T-helper 2 cell treated with Interferon-gamma antibody and Interleukin-4, amounts not matched to agents 100 ng/mL and 5 ng/mL, for 36 hours (primary cell): ENCODE measurements around the gene C12orf56. TPM values are rescaled to one million over a fixed set of nuclear protein-coding genes. Genes with fewer than 3 reads are reported as not detected.

Source experiments
- intact Hi-C: fragments of 100-400 bp; cut with micrococcal nuclease; formaldehyde crosslinking; loops from one replicate; pipeline ENCODE4 v1.15.1; 2023
- total RNA-seq: library from RNA; stranded (reverse); gene quantifications from 2 replicates; pipeline ENCODE4 v1.2.3, GENCODE V29; 2022

C12orf56 gene, protein sequence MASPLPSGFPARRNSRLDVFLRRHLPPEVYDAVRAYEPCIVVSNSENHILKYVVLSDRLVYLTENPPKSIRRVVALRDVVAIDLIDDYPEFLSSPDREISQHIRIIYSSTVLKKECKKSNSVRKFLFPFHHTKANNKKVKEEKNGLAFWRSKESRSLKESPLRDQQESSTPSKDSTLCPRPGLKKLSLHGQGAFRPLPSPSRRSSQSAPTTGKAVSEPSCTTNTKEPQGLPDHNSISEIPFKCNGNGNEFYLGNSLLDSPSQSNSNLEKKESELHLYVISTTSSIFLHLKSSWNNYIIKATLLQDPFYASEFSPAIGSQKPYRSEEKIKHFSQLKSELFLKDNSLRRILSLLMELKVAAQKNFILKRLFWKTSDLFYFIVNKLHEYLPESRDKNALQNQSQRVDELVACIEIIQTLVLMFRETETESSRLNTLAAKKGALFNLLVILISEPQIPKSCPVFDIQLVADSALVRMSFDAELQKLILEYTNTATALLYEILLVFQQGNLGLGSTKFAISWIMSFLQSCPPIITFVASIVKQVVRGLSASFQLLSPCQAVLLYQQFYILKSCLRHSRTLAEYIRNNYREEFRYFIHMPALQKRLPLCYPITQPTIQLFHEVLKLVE
- total RNA-seq, result 0.16 and 0.34 TPM in 2 replicates

DNA sequence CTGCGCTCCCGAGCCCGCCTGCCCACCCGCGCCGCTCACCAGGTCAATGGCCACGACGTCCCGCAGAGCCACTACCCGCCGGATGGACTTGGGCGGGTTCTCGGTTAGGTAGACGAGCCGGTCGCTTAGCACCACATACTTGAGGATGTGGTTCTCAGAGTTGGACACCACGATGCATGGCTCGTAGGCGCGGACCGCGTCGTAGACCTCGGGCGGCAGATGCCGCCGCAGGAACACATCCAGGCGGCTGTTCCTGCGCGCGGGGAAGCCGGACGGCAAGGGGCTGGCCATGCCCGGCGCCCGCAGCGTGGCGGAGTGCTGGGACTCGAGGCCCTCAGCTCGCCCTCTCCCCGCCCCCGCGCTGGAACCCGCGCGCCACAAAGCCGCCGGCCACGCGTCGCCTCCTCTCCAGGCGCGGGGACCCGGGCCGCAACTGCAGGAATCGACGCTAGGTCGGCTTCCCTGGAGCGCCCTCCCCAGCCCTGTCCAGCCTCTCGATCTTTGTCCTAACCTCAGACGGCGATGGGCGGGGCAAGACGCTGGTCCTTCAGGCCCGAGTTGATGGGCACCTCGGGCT is at the start of gene C12orf56:
Gene C12orf56 (minus strand): TSS at position 484 of the 577 bp plus-strand sequence. CDS start 193 bp downstream, at position 291.
- intact Hi-C loops, result loop anchor here (10.0 kb wide), 1 partner anchor 546 kb away; the partner anchor contains the start of gene SRGAP1

DNA sequence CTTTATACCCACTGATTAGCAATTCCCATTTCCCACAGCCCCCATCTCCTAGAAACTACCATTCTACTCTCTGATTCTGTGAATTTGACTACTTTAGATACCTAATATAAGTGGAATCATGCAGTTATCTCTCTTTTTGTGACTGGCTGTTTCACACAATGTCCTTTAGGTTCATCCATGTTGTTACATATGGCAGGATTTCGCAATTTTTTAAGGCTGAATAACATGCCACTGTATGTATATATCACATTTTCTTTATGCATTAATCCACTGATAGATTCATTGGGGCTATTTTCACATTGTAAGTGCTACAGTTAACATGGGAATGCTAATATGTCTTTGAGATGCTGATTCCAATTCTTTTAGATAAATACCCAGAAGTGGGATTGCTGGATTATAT is 49.5 kb upstream of the C12orf56 start:
- intact Hi-C loops, result no loop called here

DNA sequence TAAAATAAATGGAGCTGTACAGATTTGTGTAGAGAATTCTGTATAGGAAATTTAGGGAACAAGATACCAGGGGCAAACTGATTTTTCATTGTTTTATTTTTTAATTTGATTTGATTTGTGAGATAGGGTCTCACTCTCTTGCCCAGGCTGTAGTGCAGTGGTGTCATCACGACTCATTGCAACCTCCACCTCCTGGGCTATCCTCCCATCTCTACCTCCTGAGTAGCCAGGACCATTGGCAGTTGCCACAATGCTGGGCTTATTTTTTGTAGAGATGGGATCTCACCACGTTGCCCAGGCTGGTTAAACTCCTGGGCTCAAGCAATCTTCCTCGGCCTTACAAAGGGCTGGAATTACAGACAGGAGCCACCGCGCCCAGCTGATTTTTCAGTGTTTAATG is 43.4 kb upstream of the C12orf56 start:
- intact Hi-C loops, result no loop called here

DNA sequence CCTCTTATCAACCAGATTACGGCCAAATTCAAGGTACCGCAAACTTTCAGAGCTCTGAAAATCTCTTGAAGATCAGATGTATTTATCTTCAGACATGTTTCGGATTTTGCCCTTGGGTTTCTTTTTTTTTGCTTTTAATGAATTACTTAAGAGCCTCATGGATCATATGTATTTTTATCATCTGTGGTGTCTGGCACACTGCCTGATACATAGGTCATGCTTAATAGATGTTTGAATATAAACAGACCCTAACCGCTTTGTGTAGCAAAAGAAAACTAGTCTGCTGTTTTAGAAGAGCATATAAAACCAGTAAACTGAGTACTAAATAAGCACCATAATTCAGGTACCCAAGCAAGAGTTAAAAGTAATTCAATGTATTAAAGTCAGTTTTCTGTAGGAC is 41.2 kb upstream of the C12orf56 start:
- intact Hi-C loops, result no loop called here

DNA sequence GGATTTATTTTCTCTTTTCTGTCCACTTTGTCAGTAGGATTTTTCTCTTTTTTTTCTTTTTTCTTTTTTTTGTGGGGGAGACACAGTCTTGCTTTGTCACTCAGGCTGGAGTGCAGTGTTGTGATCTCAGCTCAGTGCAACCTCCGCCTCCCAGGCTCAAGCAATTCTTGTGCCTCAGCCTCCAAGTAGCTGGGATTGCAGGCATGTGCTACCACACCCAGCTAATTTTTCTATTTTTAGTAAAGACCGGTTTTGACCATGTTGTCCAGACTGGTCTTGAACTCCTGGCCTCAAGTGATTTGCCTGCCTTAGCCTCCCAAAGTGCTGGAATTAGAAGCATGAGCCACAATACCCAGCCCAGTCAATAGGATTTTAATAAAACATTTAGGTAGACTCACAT is 40.3 kb upstream of the C12orf56 start:
- intact Hi-C loops, result no loop called here

DNA sequence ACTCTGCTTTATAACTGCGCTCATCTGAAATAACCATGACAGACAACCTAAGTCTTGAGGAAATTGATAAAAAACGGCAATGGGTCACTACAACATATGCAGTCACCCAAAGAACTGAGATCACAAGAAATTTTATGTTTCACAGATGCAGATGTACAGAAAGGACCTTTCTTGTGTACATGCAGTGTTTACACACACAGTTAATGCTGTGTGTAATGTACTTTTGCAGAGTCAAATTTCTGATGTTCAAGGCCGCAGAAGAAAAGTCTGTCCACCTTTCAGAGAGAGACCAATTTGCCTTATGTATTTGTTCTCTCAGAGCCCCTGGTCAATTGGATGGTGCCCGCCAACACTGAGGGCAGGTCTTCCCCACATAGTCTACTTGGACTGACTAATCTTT is 38.4 kb upstream of the C12orf56 start:
- intact Hi-C loops, result no loop called here

DNA sequence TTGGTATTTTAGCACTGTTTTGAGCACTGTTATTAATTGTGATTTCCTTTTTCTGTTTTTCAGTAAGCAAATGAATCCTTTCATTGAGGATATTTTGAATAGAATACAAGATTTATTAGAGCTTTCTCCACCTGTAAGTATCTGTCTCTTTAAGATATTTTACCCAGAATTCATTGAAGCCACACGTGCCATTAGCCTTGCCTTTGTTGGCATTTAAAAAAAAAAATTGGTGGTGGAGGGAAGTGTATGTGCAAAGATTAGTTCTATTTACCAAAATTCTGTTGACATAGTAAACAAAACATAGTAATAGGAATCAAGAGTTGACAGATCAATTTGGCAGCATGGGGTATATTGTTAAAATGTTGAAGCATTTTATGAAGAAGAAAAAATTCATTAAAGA is 37.4 kb upstream of the C12orf56 start:
- intact Hi-C loops, result no loop called here

DNA sequence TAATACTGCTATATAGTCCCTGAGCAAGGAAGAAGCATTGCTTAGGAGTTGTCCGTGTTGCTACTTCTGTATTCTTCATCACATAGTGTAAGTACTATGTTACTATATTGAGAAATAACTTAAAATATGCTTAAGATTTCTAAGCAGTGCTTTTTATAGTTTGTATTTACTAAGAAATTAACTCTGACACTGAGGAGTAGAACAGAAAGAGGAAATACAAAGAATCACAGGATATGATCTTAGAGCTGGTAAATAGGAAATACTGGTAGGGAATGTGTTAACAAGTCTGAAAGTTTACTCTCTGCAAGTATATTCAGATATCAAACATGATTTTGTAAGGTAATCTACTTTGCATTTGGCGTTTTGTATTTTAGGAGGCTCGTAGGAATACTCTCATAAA is 29.1 kb upstream of the C12orf56 start:
- intact Hi-C loops, result no loop called here

DNA sequence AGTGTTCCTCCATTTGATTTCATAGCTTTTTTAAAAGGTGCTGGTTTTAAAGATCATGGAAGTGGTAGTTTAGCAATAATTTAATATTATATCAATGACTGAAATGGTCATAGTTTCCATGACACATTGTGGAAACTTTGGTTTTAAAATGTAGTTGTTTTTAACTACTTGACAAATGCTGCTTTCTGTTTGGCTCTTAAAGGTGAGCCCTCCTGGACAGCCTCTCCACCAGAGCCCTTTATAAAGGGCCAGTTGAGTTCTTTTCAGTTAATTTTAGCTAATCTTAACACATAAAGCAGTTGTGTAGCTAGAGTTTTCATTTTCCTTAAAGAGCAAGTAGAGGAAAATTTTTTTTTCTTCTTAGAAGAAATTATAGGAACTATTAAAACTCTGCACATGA is 27.7 kb upstream of the C12orf56 start:
- intact Hi-C loops, result no loop called here

DNA sequence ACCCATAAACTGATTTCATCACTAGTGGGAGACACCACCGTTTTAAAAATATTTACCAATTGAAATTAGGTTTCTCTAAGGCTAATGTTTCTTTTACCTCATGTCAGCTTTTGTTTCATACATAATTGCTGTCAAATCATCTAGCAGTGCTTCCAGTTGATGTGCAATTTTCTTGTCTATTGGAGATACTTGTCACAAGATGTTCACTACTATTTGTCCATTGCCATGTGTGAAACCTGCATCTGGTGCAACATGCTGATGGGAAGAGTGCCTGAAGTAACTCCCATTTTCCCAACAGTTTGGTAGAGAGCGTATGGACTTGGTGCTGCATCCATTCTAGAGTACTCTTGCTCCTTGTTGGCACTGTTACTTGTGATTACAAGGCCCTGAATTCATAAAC is 23.3 kb upstream of the C12orf56 start:
- intact Hi-C loops, result no loop called here

DNA sequence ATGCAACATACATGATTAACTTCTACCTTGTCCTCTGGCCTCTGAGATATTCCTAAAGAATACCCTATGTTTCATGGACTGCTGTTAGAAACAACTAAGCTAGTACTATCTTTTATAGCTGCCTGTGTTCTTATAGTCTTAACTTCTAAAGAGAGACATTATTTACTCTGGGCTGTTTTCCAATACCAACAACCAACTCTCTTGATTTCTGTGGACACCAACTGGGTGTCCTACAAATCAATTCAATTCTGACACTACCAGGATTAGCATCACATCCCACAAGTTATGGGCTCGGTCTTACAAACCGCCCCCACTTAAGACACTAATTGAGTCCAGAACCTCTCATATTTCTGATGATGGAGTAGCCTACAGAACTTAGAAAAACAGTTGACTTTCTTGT is 21.9 kb upstream of the C12orf56 start:
- intact Hi-C loops, result no loop called here

DNA sequence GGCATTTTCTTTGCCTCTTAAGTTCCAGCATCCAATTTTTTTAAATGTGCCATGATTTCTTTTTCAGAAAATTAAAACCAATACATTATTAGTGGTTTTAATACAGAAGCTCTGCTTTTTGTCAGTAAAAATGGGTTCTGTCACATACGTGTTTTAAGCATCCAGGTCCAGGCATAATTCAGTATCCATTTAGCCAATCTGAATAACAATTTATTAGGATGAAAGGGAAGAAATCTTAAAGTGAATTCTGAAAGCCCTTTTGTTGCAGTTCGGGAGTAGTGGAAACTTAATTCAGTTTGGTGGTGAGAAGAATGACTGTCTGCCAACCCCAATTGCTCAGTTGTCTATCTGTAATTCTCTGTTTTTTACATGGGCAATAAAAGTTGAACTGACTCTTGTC is 20.9 kb upstream of the C12orf56 start:
- intact Hi-C loops, result no loop called here

DNA sequence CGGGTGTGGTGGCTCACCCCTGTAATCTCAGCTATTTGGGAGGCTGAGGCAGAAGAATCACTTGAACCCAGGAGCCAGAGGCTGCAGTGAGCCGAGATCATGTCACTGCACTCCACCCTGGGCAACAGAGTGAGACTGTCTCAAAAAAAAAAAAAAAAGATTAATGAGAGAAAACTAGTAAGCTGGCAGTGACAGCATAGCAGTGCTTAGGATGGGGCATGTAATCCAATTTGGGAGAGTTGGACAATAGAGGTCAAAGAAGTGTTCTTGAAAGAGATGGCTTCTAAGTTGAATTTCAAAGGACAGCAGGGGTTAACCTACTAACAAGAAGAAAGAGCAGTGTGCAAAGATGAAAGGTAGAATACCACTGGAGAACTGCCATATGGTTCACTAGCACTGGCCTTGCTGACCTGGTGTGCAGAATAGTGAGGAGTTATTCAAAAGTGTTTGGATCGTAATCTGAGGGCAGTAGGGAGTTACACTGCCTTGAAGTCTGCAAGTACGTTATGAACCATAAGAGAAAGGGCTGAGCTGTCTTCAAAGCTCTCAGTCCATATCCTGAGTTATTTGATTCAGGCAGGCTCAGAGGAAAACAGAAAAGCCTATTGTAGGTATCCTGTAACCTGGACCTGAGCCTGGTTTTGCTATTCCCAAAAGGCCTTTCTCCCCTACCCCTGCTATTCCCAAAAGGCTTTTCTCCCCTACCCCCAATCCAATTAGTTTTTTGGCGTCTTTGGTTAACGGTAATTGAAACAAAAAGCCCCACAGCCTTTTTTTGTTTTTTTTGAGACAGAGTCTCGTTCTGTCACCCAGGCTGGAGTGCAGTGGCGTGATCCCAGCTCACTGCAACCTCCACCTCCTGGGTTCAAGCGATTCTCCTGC is 17.0 kb upstream of the C12orf56 start:
- intact Hi-C loops, result no loop called here

DNA sequence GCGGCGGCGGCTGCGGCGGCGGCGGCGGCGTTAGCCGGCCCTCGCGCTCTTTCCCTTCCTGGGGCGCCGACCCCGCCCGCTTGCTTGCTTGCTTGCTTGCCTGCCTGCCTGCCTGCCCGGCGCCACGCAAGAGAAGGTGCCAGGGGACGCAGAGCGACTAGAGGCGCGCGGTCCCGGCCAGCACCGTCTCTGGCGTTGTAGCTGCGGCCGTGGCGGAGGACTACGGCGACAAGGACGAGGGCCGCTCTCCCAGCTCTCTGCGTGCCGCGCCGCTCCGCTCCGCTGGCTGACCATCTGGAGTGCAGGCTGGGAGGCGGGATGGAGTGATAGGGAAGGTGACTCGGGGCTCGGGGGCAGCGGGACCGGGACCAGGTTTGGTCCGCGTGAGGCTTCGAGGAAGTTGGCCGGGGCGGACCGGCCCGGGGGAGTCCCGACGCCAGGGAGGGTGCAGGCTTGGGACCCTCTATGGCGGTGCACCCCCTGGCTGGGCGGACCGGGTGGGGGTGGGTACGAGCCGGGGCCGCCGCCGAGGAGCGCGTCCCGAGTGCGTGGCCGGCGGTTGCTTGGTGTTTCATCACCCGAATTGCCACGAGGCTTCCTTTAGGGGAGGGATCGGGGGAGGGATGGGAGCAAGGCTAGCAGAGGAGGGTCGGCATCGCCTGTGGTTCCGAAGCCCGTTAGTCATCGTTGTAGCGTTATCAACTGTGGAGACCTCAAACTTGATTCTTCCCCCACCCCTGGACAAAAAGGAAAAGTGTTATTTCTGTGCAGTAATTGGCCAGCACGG is 14.1 kb upstream of the C12orf56 start:
- intact Hi-C loops, result loop anchor here (1.0 to 5.0 kb wide), 8 partner anchors 48 to 1938 kb away; partner anchors contain the start of genes GNS, KICS2, LLPH and MON2

DNA sequence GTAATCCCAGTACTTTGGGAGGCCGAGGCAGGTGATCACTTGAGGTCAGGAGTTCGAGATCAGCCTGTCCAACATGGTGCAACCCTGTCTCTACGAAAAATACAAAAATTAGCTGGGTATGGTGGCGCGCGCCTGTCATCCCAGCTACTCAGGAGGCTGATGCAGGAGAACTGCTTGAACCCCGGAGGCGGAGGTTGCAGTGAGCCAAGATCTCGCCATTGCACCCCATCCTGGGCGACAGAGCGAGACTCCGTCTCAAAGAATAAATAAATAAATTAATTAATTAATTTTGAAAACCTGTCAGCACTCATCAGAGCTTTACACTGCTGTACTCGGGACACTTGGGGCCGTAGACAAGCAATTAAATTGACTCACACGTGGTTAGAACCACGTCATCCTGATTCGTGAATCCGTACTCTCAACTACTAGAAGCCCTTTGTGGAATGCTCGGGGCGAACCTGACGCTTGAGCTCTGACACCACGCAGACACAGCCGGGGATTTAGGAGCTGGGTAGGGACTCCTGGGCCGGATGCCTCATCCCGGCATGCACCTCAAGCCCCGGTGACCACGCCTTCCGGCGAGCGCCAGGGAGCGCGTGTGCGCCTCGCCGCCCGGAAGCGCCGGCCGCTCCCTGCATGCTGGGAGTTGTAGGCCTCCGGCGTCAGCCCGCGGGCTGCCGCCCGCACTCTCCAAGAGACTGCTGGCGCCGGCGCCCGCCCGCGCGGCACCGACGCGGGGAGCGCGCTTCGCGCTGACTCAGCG is 13.3 kb upstream of the C12orf56 start, which contains the start of gene XPOT:
Gene XPOT (plus strand): TSS at position 686 of the 763 bp plus-strand sequence. CDS start 5,644 bp downstream, outside the sequence.
- intact Hi-C loops, result loop anchor here (1.0 to 5.0 kb wide), 8 partner anchors 48 to 1937 kb away; partner anchors contain the start of genes GNS, KICS2, LLPH and MON2

DNA sequence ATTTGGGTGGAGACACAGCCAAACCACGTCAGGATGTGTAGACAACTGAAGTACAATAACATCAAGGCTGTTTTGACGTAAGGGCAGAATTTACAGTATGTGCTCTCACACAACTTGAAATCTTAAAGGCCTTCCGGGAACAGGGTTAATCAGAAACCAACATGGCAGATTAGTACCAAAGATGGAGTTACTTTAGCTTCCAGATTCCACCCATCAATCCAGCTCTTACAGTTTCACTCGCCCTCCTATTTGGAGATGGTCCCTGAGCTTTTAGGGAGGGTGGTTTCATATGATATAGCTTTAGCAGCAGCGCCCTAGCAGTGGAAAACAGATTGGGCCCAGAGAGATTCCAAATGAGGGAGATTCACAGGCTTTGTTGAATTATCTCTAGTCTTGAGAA is 11.6 kb upstream of the C12orf56 start:
- intact Hi-C loops, result loop anchor here (5.0 kb wide), 1 partner anchor 770 kb away; no protein-coding TSS in a partner anchor

DNA sequence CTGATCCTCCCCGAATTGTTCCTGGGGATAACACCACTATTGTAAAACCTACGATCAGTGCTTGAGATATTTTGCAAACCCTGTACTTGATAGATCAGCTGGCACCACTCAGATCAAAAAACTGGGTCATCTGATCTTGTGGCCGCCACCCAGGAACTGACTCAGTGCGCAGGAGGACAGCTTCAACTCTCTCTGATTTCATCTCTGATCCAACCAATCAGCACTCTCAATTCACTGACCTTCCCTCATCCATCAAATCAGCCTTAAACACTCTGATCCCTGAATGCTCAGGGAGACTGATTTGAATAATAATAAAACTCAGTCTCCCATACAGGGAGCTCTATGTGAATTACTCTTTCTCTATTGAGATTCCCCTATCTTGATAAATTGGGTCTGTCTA is 9.5 kb upstream of the C12orf56 start:
- intact Hi-C loops, result loop anchor here (5.0 kb wide), 1 partner anchor 772 kb away; no protein-coding TSS in a partner anchor

DNA sequence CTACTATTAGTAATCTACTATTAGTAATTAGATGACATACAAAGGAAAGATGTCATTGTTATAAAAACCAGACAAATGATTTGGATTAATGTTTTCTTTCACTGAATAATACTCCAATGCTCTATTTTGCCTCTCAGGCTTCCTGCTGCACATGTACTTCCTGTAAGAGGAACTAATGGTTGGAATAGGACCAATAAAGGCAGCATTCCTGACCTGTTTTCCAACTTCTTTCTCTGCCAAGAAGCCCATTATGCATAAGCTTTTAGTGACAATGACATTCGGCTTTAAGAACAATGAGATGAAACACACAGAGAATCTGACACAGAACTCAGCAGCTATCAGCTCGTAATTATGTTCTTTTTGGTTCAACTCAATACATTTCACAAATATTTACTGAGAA is 5.2 kb upstream of the C12orf56 start:
- intact Hi-C loops, result loop anchor here (10.0 kb wide), 1 partner anchor 551 kb away; the partner anchor contains the start of gene SRGAP1

DNA sequence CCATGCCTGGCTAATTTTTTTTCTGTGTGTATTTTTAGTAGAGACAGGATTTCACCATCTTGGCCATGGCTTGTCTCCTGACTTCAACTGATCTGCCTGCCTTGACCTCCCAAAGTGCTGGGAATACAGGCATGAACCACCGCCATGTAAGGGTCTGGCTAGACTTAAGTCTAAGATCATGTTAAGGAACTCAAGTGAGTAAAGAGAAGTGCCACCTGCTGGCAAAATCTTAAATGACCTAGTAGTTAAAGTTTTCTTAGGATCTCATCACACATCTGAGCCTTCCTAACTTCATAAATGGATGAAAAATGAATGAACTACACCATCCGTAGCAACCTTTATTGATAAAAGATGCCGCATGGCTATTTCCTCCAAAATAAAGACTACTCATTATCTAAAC is 1.7 kb upstream of the C12orf56 start:
- intact Hi-C loops, result loop anchor here (2.0 to 10.0 kb wide), 2 partner anchors 115 to 547 kb away; partner anchors contain the start of gene SRGAP1
